Measurements from ENCODE around the gene AGO4.

- TF ChIP-seq, protein P1, sequence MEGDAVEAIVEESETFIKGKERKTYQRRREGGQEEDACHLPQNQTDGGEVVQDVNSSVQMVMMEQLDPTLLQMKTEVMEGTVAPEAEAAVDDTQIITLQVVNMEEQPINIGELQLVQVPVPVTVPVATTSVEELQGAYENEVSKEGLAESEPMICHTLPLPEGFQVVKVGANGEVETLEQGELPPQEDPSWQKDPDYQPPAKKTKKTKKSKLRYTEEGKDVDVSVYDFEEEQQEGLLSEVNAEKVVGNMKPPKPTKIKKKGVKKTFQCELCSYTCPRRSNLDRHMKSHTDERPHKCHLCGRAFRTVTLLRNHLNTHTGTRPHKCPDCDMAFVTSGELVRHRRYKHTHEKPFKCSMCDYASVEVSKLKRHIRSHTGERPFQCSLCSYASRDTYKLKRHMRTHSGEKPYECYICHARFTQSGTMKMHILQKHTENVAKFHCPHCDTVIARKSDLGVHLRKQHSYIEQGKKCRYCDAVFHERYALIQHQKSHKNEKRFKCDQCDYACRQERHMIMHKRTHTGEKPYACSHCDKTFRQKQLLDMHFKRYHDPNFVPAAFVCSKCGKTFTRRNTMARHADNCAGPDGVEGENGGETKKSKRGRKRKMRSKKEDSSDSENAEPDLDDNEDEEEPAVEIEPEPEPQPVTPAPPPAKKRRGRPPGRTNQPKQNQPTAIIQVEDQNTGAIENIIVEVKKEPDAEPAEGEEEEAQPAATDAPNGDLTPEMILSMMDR (conservative IDR thresholded peaks at IDR 0.05; ENCODE audit: low read length) = no peak
- TF ChIP-seq EZH2phosphoT487 (IDR thresholded peaks at IDR 0.05; ENCODE audit: borderline replicate concordance, low read depth, low read length) = no peak
Measured at GRCh38 chr1:35835398-35835797, 27.6 kb downstream of the AGO4 start.

All from OCI-LY7 (cell line).